GM12864 (cell line): ENCODE results near the gene DNAI7.

Source experiments
- DNase-seq: peaks from one replicate; pipeline ENCODE4 v3.0.0-alpha.2; 2011; ENCODE audit warnings: low read depth
- H3K4me3 ChIP-seq: 2 replicates; pipeline ENCODE4 v1.5.1; 2011; ENCODE audit warnings: mild to moderate bottlenecking, low read depth, low read length, control low read depth
- CTCF ChIP-seq: IDR thresholded peaks from 2 replicates; pipeline ENCODE4 v1.5.1; 2011; ENCODE audit warnings: low read depth, mild to moderate bottlenecking, moderate library complexity, low read length, control low read depth, inconsistent platforms; ENCODE audit errors: missing control alignments

DNAI7 gene

GRCh38 chr12:25195056-25195971, at the start of gene DNAI7, which contains the start of gene ETFRF1:
TSS of gene DNAI7 (minus strand) at chr12:25195160. CDS start at chr12:25195078, 82 bp downstream.
TSS of gene ETFRF1 (plus strand) at chr12:25195237. CDS start at chr12:25203957, 8,720 bp downstream.
- TF ChIP-seq CTCF = no peak
- peak; percentile 78 for DNase-seq
- peak within 1 kb of the TSS; percentile 54 for H3K4me3 ChIP-seq

GRCh38 chr12:25243680-25243990, 48.7 kb upstream of the DNAI7 start:
- DNase-seq = no peak
- H3K4me3 ChIP-seq = no peak overlapping the region
- TF ChIP-seq CTCF = no peak

GRCh38 chr12:25242981-25243679, 48.2 kb upstream of the DNAI7 start:
- no peak overlapping the region for H3K4me3 ChIP-seq
- no peak for DNase-seq
- TF ChIP-seq CTCF = no peak

GRCh38 chr12:25241167-25242020, 46.4 kb upstream of the DNAI7 start:
- no peak overlapping the region for H3K4me3 ChIP-seq
- TF ChIP-seq CTCF = peak; percentile 44

GRCh38 chr12:25236626-25237025, 41.7 kb upstream of the DNAI7 start:
- no peak for TF ChIP-seq CTCF

More at GRCh38 chr12:25241167-25242020, 46.4 kb upstream of the DNAI7 start:
- no peak for DNase-seq

GRCh38 chr12:25236190-25236589, 41.2 kb upstream of the DNAI7 start:
- no peak for TF ChIP-seq CTCF
- DNase-seq = no peak
- H3K4me3 ChIP-seq = no peak overlapping the region

More at GRCh38 chr12:25236626-25237025, 41.7 kb upstream of the DNAI7 start:
- DNase-seq = no peak
- no peak overlapping the region for H3K4me3 ChIP-seq
